ENCODE results near the gene SFTPA1. TPM values are rescaled to one million over a fixed set of nuclear protein-coding genes. Genes with fewer than 3 reads are reported as not detected.

The SFTPA1 gene
- total RNA-seq, 1 experiment from 2014 or later, result not detected

- Histone ChIP-seq H2BK120ac (ENCODE audit: low read depth, low read length, poor library complexity, severe bottlenecking) (no peak overlapping the region), H3K79me1 (ENCODE audit: insufficient read depth, low read depth, low read length, poor library complexity, severe bottlenecking) (no peaks in the 10 kb centered on the region), H3K23ac (ENCODE audit: insufficient read length, low read depth, low read length) (no peak overlapping the region), H3K4me2 (ENCODE audit: insufficient read depth, insufficient read length, low read length) (no peak overlapping the region), H2AFZ (ENCODE audit: low read length) (no peak overlapping the region), H4K5ac (ENCODE audit: insufficient read length, low read depth, low read length) (no peak overlapping the region), H3K9me3 (ENCODE audit: control insufficient read depth, low read depth, low read length) (no peaks in the 10 kb centered on the region), H3K79me2 (ENCODE audit: insufficient read depth, low read length) (no peaks in the 10 kb centered on the region), H3T11ph (ENCODE audit: low read length) (no peak overlapping the region), H2AK5ac (ENCODE audit: insufficient read length, low read length) (no peak overlapping the region), H3K27me3 (ENCODE audit: insufficient read depth, low read length) (no peaks in the 10 kb centered on the region), H3K4ac (ENCODE audit: low read depth, low read length) (no peak overlapping the region), H2BK5ac (ENCODE audit: insufficient read length, low read length) (no peak overlapping the region), H3K18ac (ENCODE audit: insufficient read length, low read depth, low read length) (no peak overlapping the region), H4K8ac (replicated peaks; ENCODE audit: insufficient read length, low read depth, low read length) (no peak overlapping the region), H3K4me1 (ENCODE audit: insufficient read depth, low read length) (no peaks in the 10 kb centered on the region), H2BK20ac (ENCODE audit: low read depth, low read length, poor library complexity, severe bottlenecking) (no peak overlapping the region), H3K14ac (ENCODE audit: insufficient read depth, low read length) (no peak overlapping the region), H3K23me2 (ENCODE audit: insufficient read length, low read depth, low read length, poor library complexity, severe bottlenecking) (no peaks in the 10 kb centered on the region), H4K20me1 (ENCODE audit: control insufficient read depth, insufficient read depth, insufficient read length) (no peaks in the 10 kb centered on the region), H3K27ac (ENCODE audit: insufficient read length, low read depth, low read length) (no peak overlapping the region), H2BK12ac (ENCODE audit: insufficient read length, low read depth, low read length) (no peak overlapping the region), H3K56ac (ENCODE audit: insufficient read length, low read depth, low read length) (no peak overlapping the region), H3K9ac (ENCODE audit: extremely low read depth, insufficient read length, low read length) (no peak overlapping the region), H2BK15ac (ENCODE audit: low read depth, low read length) (no peak overlapping the region), H4K91ac (ENCODE audit: insufficient read length, low read depth, low read length) (no peak overlapping the region)
- H3K27me3 Mint-ChIP-seq (ENCODE audit: low read depth), result peaks cover 8% of the 10 kb centered on the region
- no peak overlapping the region for H3K4me3 Mint-ChIP-seq
- WGBS (ENCODE audit: extremely low coverage, insufficient read length, low lambda C conversion rate), result no CpG with 5 or more reads among the region's 9 CpGs
- H3K27ac Mint-ChIP-seq, result peak overlapping the region in 1 of 3 experiments; percentile 22; a peak in 1 of 7 replicates
- no peak for DNase-seq
- H3K4me1 Mint-ChIP-seq, result no peaks in the 10 kb centered on the region; a peak in 1 of 4 replicates
- no peaks in the 10 kb centered on the region for H3K36me3 Mint-ChIP-seq (ENCODE audit: insufficient read depth in 1 of 3, low read depth in 3 of 3)
- H3K9me3 Mint-ChIP-seq, result peaks cover 0 to 1% of the 10 kb centered on the region in 2 experiments; a peak in 1 of 5 replicates
- no peak for TF ChIP-seq CTCF (conservative IDR thresholded peaks at IDR 0.05)
Measured at GRCh38 chr10:79628988-79629954, 18.5 kb downstream of the SFTPA1 start.
